ENCODE measurements around the gene MAGOH. TPM values are rescaled to one million over a fixed set of nuclear protein-coding genes. Genes with fewer than 3 reads are reported as not detected.

The MAGOH gene
- total and polyA plus RNA-seq, 2 of the 13 experiments (the other 11 are each of a cell fraction or from before 2014, with no cell fraction given): 24.1 to 87.0 TPM

- TF ChIP-seq THRA (CRISPR knock-in tag; IDR thresholded peaks at IDR 0.05; ENCODE audit: borderline replicate concordance) (peak; percentile 57), ZBTB2 (CRISPR knock-in tag; IDR thresholded peaks at IDR 0.05; ENCODE audit: low read depth) (peak; percentile 82), ZNF850 (CRISPR knock-in tag; conservative IDR thresholded peaks at IDR 0.05) (no peak), PCBP2 (optimal IDR thresholded peaks at IDR 0.05; ENCODE audit: low read depth, low read length, poor library complexity, severe bottlenecking) (no peak), ZFP91 (CRISPR knock-in tag; IDR thresholded peaks at IDR 0.05; ENCODE audit: borderline replicate concordance) (peak; percentile 91; the same call in 1 of the 2 replicates), ZNF644 (CRISPR knock-in tag; IDR thresholded peaks at IDR 0.05; ENCODE audit: low read depth) (0 out of 2 replicates have a peak, but pooled peaks have one; percentile 42), SCMH1 (CRISPR knock-in tag; IDR thresholded peaks at IDR 0.05; ENCODE audit: borderline replicate concordance) (no peak), ZNF558 (CRISPR knock-in tag; IDR thresholded peaks at IDR 0.05; ENCODE audit: borderline replicate concordance) (peak; percentile 90; the same call in 1 of the 2 replicates), ZNF687 (CRISPR knock-in tag; IDR thresholded peaks at IDR 0.05) (peak; percentile 95), TFDP1 (CRISPR knock-in tag; IDR thresholded peaks at IDR 0.05; ENCODE audit: borderline replicate concordance) (peak; percentile 83; the same call in 1 of the 2 replicates), GRHL1 (CRISPR knock-in tag; conservative IDR thresholded peaks at IDR 0.05) (no peak)
Observed at GRCh38 chr1:53220171-53220961, 18.0 kb downstream of the MAGOH start, which contains the start of gene CZIB (continued).

Data from HepG2 (cell line).